Measurements from ENCODE around the gene CTPS1.

Gene CTPS1

DNA sequence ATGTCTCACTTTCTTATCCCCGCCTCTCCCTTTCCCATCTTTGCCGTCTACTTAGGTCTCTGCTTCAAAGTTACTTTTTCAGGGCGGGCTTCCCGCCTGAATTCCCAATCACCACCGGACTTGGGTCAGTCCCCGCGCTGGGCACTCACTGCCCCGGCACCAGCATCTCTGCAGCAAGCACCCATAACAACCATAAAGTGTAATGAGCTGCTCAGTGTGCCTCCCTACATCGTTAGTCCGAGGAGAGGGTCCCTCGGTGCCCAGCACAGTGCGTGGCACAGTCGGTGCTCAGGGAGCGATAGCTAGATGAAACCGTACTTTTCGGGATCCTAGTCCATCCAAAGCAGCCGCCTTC is 633 bp upstream of the CTPS1 start:
- DNase-seq (ENCODE audit: low read depth): no peak
- peak overlapping the region; percentile 63 for H3K4me3 ChIP-seq (replicated peaks; ENCODE audit: low read depth, low read length)
- TF ChIP-seq, protein P1, sequence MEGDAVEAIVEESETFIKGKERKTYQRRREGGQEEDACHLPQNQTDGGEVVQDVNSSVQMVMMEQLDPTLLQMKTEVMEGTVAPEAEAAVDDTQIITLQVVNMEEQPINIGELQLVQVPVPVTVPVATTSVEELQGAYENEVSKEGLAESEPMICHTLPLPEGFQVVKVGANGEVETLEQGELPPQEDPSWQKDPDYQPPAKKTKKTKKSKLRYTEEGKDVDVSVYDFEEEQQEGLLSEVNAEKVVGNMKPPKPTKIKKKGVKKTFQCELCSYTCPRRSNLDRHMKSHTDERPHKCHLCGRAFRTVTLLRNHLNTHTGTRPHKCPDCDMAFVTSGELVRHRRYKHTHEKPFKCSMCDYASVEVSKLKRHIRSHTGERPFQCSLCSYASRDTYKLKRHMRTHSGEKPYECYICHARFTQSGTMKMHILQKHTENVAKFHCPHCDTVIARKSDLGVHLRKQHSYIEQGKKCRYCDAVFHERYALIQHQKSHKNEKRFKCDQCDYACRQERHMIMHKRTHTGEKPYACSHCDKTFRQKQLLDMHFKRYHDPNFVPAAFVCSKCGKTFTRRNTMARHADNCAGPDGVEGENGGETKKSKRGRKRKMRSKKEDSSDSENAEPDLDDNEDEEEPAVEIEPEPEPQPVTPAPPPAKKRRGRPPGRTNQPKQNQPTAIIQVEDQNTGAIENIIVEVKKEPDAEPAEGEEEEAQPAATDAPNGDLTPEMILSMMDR (IDR thresholded peaks at IDR 0.05; ENCODE audit: low read length, missing control alignments): no peak

DNA sequence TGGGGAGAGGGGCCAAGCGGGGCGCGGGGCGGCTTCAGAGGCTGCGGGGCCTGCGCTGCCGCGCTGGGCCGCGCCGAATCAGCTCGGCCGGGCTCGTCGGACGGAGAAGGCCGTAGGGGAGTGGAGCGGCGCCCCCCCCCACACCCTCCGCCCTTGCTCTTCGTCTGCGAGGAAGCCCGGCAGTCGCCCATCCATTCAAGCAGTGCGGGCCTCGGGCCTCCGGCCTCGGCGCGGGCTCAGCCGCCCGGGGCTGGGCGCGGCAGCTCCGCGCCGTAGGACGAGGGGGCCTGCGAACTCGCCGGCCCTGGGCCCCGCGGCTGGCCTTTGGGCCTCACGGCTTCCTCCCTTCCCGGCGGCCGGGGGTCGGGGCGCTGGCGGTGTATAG is 564 bp downstream of the CTPS1 start:
- DNase-seq (ENCODE audit: low read depth): no peak
- peak overlapping the region; percentile 63 for H3K4me3 ChIP-seq (replicated peaks; ENCODE audit: low read depth, low read length)
- TF ChIP-seq, protein P1 (IDR thresholded peaks at IDR 0.05; ENCODE audit: low read length, missing control alignments): no peak

DNA sequence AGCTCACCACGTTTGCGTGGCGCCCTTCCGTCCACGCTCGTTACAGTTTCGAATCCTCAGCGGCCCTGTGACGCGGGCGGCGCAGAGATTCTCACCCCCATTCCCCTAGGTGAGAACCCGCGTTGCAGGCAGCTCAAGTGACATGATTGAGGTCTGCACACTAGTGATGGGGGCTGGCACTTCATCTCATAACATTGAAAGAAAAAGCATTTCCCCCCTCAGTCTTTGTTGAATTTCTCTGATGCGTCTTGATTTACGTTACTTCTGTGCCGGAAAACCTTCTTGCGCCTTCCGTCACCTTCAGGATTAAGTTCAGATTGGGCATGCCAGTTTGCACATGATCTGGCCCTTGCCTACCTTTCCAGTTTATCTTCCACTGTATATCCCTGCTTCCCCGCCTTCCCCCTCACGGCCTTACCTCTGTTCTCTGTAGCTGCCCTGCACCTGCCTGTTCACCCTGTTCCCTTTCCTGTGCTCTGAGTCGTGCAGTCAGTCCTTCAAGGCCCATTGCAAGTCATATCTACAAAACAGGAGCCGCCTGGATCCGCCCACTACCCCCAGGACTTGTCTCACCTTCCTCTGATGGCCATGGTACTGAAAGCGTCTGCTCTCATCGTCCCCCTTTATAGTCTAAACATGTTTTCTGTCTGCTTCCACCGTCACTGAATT is 1.1 kb downstream of the CTPS1 start:
- no peak for DNase-seq (ENCODE audit: low read depth)
- TF ChIP-seq, protein P1 (IDR thresholded peaks at IDR 0.05; ENCODE audit: low read length, missing control alignments): no peak
- H3K4me3 ChIP-seq (replicated peaks; ENCODE audit: low read depth, low read length): peak overlapping the region; percentile 63

DNA sequence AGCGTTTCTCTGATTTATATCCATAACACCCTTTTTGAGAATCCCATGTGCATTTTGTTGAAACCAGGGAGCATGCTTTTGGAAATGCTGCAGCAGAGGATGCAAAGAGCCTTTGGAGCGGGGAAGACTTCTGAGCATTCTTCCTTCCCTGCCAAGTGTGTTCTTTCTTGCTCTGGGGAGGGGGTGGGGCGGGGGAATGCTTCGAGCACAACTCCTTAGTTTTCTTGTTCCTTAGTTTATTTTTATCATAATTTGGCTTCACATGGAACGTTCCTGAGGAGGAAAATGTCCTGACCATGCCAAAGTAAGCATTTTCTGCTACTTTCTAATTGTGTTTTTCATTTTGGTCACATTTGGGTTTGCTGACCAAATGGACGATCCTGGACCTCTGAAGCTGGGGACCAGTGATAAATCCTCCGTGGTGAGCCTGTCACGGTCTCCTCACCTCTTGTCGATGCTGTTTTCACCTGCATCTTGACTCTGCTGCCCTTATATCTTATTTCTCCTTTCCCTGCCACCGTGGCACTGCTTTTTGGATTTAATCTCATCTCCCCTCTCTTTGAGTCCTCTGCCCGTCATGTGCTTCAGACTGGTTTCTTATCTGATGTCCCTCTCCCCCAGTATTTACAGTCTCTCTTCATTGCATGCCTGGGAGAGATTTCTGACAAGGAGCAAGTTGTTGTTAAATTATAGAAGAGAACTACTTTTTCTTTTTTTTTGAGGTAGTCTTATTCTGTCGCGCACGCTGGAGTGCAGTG is 2.4 kb downstream of the CTPS1 start:
- TF ChIP-seq, protein P1 (IDR thresholded peaks at IDR 0.05; ENCODE audit: low read length, missing control alignments): no peak
- peak overlapping the region; percentile 63 for H3K4me3 ChIP-seq (replicated peaks; ENCODE audit: low read depth, low read length)
- peak; percentile 31 for DNase-seq (ENCODE audit: low read depth)

DNA sequence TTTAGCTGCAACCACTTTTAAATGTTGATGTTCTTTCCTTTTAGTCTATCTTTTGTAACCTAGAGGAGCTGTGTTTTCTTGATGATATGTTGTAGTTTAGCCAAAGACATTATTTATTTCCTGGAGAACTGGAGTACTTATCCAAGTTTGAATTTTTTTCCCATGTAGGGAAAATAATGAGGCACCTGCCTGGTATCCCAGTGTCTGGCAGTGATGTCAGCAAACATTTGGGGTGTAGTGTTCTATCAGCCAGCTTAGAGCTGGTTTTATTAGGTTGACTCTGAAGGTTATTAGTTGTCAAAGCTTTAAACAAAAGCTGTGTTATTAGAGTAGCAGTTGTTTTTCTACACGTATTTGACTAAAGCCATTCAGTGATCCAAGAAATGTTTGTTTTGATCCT is 3.2 kb downstream of the CTPS1 start:
- no peak for DNase-seq (ENCODE audit: low read depth)
- H3K4me3 ChIP-seq (replicated peaks; ENCODE audit: low read depth, low read length): no peak overlapping the region
- TF ChIP-seq, protein P1 (IDR thresholded peaks at IDR 0.05; ENCODE audit: low read length, missing control alignments): no peak

DNA sequence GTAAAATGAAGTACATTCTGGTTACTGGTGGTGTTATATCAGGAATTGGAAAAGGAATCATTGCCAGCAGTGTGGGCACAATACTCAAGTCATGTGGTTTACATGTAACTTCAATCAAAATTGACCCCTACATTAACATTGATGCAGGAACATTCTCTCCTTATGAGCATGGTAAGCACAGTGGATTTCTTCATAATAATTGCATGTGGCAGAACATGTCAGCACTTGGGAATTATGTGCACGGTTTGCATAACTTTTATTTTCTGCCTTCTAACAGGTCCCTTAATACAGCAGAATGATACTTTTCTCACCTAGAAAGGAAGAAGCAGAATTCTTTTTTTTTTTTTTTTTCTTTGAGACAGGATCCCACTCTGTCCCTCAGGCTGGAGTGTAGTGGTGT is 3.8 kb downstream of the CTPS1 start:
- no peak overlapping the region for H3K4me3 ChIP-seq (replicated peaks; ENCODE audit: low read depth, low read length)
- TF ChIP-seq, protein P1 (IDR thresholded peaks at IDR 0.05; ENCODE audit: low read length, missing control alignments): no peak
- no peak for DNase-seq (ENCODE audit: low read depth)

All from fibroblast of pulmonary artery (primary cell).